NK-92 treated with Interleukin-12 subunit alpha and Interleukin-12 subunit beta, amount 100 ng/mL, for 24 hours (cell line): ENCODE data around the gene CAPN9.

Source experiments
- DNase-seq: peaks from one replicate; lab custom pipeline; 2025; lab: John Stamatoyannopoulos, UW

The CAPN9 gene

DNA sequence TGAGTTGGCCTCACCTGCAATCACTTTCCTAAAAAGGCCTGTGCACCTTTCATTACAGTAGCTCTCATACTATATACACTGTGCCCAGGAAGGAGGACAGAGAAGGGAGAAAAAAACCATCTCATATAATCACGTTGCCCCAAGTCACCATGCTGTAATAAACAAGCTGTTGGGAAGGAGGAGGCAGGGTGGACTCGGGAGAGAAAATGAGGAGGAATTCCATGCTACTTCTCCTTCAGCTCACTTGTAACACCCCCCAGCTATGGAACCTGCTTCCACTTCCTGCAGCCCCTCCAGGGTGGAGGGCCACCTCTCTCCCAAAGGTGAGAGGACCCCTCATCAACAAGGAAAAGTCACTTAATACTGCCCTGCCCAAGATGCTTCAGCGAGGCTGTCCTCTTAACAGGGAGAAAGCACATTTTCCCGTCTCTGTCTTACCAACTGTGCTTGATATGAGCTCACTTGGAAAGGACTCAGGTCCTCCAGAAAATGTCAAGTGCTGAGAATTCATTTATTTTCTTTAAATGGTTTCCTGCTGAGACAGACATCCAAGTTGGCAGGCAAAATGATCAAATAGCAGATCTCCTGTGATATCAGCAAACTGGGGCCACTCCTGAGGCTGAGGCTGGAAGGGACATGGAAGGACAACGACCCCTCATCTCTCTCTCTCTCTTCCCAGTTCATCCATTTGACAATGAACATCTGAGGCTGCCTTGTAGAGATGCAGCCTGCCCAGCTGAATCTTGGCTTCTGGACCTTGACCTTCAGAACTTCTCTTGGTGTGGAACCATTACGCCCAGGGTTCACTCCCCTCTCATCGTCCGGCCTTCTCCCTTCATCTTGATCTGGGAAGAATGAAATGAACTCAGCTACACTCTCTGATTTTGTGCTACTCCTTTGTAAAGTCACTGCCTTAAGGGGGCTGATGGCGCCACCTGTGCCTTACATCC lies 54.0 kb downstream of the CAPN9 start:
- no peak for DNase-seq

- DNase-seq, result no peak
Measured at GRCh38 chr1:230804396-230804795, 57.2 kb downstream of the CAPN9 start.

- DNase-seq, result no peak
Measured at GRCh38 chr1:230806552-230806951, 59.4 kb downstream of the CAPN9 start.

- no peak for DNase-seq
Measured at GRCh38 chr1:230807029-230807428, 59.8 kb downstream of the CAPN9 start.

DNA sequence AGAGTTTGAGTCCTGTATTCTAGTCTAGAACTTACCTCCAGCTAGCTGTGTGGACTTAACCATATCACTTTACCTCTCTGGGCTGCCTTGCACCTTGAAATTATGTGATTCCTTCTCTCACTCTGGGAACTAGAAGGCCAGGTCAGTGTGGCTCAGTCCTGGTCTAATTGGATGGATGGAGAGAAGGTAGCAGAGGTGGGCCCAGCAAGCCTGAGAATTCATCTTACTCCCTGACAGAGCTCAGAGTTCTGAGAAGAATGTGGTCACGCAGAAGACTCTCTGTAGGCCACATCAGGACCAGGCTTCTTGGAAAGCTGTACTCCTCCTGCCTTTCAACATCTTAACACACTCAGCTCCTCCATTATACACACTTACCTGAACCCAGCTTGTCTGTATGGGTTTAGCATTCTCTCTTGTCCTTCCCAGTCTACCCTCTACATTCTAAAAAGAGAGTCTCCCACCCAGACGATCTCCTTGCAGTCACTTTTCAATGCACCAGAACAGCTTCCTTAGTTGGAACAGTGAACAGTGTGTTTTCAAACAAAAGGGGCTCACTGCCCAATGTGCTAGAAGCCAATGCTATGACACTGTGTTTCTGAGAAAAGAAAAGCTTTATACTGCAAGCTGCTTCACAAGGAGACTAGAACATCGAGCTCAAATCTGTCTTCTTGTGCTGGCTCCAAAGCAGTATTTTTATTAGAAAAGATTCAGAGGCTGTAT lies 60.5 kb downstream of the CAPN9 start:
- no peak for DNase-seq

DNA sequence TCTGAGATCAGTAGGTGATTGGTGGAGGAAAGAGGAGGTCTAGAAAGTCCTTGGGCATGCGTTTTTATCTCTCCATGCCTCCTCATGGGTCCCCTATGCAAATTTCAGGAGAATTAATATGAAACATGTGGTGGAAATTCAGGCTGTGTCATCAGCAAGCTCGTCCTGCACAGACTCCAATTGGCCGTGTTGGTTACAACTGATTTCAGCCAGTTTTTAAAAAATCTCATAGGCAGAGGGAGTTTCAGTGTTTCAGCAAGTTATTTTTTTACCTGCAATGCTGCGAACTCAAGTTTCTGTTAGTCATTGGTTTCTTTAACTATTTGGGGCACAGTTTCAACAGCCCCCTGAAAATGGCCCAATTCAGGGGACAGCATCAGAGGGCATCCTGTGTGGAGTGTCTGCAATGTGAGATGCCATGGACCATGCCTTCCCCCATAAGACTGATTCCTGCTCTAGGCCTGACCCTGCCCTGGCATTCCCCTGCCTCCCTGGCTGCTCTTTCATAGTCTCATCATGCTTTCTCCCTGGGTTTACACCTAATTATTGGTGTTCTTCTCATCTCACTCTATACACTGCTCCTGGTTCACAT lies 61.2 kb downstream of the CAPN9 start:
- DNase-seq, result no peak

- DNase-seq, result no peak
Measured at GRCh38 chr1:230809256-230809990, 62.2 kb downstream of the CAPN9 start.

DNA sequence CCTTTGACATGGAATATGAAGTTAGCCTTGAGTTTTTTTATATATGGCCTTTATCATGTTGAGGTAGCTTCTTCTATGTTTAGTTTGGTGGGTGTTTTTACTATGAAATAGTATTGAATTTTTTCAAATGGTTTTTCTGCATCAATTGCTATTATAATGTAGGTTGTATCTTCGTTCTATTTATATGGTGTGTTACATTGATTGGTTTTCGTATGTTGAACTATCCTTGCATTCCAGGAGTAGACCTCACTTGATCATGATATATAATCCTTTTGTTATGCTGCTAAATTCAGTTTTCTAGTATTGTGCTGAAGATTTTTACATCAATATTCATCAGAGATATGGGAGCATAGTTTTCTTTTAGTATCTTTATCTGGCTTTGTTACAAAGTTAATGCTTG lies 65.4 kb downstream of the CAPN9 start:
- DNase-seq, result no peak

DNA sequence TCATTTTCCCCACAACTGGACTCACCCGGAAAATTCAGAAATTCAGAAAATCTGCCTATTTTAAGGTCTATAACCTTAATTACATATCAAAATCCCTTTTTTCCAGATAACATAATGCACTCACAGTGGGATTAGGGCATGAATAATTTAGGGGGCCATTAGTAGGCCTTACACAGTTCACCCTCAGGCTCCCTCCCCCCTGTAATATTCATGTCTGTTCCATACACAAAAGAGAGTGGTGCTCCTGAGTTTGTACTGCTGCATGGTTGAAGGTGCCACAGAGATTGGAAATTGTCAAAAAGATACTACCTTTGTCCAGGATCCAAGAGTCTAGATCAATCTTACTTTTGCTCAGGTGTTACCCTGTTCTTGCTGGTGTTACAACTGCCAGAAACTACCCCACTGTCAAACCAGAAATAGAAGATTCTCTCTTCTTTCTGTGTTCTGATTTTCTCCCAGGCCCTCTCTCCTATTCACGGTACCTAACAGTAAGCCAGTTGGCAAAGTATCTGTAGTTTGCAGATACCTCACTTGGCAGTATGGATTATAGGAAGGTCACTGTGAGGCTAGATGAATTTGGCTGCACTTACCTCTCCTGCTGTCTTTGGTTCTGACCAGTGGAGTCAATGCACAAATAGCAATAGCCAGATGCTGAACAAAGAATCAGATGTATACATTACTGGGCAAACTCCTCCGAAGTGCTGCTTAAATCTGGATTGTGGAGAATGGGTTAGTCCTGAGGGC lies 67.9 kb downstream of the CAPN9 start:
- no peak for DNase-seq

- DNase-seq, result no peak
Measured at GRCh38 chr1:230816018-230816417, 68.8 kb downstream of the CAPN9 start.

- DNase-seq, result no peak
Measured at GRCh38 chr1:230818367-230818766, 71.2 kb downstream of the CAPN9 start.

GRCh38 chr1:230818901-230819300 lies 71.7 kb downstream of the CAPN9 start:
- DNase-seq, result no peak

- no peak for DNase-seq
Measured at GRCh38 chr1:230819976-230820375, 72.8 kb downstream of the CAPN9 start.

- no peak for DNase-seq
Measured at GRCh38 chr1:230820568-230820967, 73.4 kb downstream of the CAPN9 start.

GRCh38 chr1:230821346-230821745 lies 74.2 kb downstream of the CAPN9 start:
- DNase-seq, result no peak

DNA sequence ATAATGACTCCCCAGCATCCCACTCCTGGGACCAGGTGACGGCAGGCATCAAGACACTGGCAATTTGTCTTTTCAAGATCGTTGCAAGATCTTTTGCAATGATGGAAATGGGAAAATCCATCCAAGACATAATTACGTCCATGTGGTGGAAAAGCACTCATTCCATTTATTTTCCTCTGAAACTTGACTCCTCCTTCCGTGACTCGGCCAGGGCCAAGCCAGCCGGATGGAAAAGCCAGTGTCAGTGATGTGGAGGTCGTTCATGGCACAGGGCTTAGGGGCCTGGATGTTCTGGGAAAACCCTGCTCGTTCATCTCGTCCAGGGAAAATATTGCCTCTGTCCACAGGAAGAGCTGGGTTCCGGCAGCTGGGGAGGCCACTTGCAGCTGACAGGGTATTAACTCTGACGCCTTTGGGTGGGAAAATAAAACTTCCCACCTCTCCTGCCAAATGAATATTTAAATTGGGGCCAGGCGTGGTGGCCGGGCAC lies 74.9 kb downstream of the CAPN9 start:
- DNase-seq, result no peak

- no peak for DNase-seq
Measured at GRCh38 chr1:230823426-230823825, 76.2 kb downstream of the CAPN9 start.

GRCh38 chr1:230823931-230824381 lies 76.8 kb downstream of the CAPN9 start:
- no peak for DNase-seq

- DNase-seq, result no peak
Measured at GRCh38 chr1:230824551-230824918, 77.3 kb downstream of the CAPN9 start.

GRCh38 chr1:230824919-230825721 lies 77.9 kb downstream of the CAPN9 start:
- no peak for DNase-seq
